HCT116 (cell line): ENCODE data around the gene CSGALNACT2. TPM values are rescaled to one million over a fixed set of nuclear protein-coding genes. Genes with fewer than 3 reads are reported as not detected.

ENCODE experiments used
- ATAC-seq: fragments of 200-7000 bp; cut with Tn5 transposase; 2 replicates; pipeline ENCODE4 v1.9.1; 2020; ENCODE audit warnings: mild to moderate bottlenecking, moderate library complexity
- BruUV-seq: library from RNA; stranded (reverse); fragments of 400-500 nt; replicated peaks from 2 replicates; lab custom pipeline; 2021; lab: Mats Ljungman, UMichigan
- CTCF ChIA-PET: fragments of 300-600 bp; sonication (Branson Sonifier 250); formaldehyde crosslinking; loops from one replicate; lab custom pipeline; 2021; ENCODE audit warnings: antibody characterized with exemption; lab: Charles Lee
- POLR2A ChIA-PET: fragments of 300-600, 350-600 bp; sonication (Branson Sonifier 250); formaldehyde crosslinking; loops from one replicate; lab custom pipeline; 2021; ENCODE audit warnings: antibody characterized with exemption; lab: Charles Lee
- RAD21 ChIA-PET, 2 experiments: fragments of 300-600 bp; sonication (Branson Sonifier 250); formaldehyde crosslinking; loops; one replicate each; lab custom pipeline; 2023; ENCODE audit warnings: low total read pairs in 2 of 2; ENCODE audit not compliant: uncharacterized antibody in 2 of 2, unreplicated experiment in 2 of 2, low non-redundant PET in 1 of 2; lab: Charles Lee
- DNase-seq: peaks from one replicate; pipeline ENCODE4 v3.0.0-alpha.2; 2010; ENCODE audit warnings: low read depth, low spot score
- H2AFZ ChIP-seq: fragments of 200-600 bp; shearing (Covaris generic), sonication (generic); 2 replicates; pipeline ENCODE4 v1.6.1; 2017; ENCODE audit warnings: low read depth, mixed run types, mixed read lengths, antibody characterized with exemption, low read length; ENCODE audit not compliant: poor library complexity, severe bottlenecking
- H3K27ac ChIP-seq: 2 replicates; pipeline ENCODE4 v1.5.1; 2012; ENCODE audit warnings: low read depth, low read length
- H3K27me3 ChIP-seq: fragments of 200-600 bp; sonication (generic); 2 replicates; pipeline ENCODE4 v1.6.1; 2016; ENCODE audit warnings: mixed run types, low read length, mixed read lengths; ENCODE audit not compliant: insufficient read depth
- H3K36me3 ChIP-seq, 2 experiments: fragments of 200-500 bp in 1 of 2; fragments of 200-600 bp in 1 of 2; sonication (Bioruptor generic) in 1 of 2; sonication (generic) in 1 of 2; 2 replicates each; pipeline versions ENCODE4 v1.5.1 to v1.6.1; 2014 to 2016; ENCODE audit warnings: low read length in 2 of 2, inconsistent platforms in 1 of 2, mixed read lengths in 1 of 2, mixed run types in 1 of 2; ENCODE audit not compliant: insufficient read depth in 2 of 2, control insufficient read depth in 1 of 2
- H3K4me1 ChIP-seq, 2 experiments: fragments of 200-600 bp in 1 of 2; sonication (generic) in 1 of 2; 2 replicates each; pipeline versions ENCODE4 v1.5.1 to v1.6.1; 2012 to 2017; ENCODE audit warnings: low read length in 2 of 2, inconsistent platforms in 1 of 2, mild to moderate bottlenecking in 1 of 2, mixed read lengths in 1 of 2, mixed run types in 1 of 2, moderate library complexity in 1 of 2; ENCODE audit not compliant: insufficient read depth in 2 of 2, control insufficient read depth in 1 of 2
- H3K4me2 ChIP-seq: fragments of 200-600 bp; sonication (generic); 2 replicates; pipeline ENCODE4 v1.6.1; 2017; ENCODE audit warnings: mixed run types, low read length, mixed read lengths
- H3K4me3 ChIP-seq, 2 experiments: fragments of 200-600 bp in 1 of 2; sonication (generic) in 1 of 2; replicated peaks in 1 of 2; 2 replicates each; pipeline ENCODE4 v1.5.1; 2011 to 2016; ENCODE audit warnings: low read length in 2 of 2, control low read depth in 1 of 2, low read depth in 1 of 2, mild to moderate bottlenecking in 1 of 2, mixed read lengths in 1 of 2, mixed run types in 1 of 2
- H3K79me2 ChIP-seq: fragments of 200-600 bp; sonication (generic); 2 replicates; pipeline ENCODE4 v1.6.1; 2017; ENCODE audit warnings: mild to moderate bottlenecking, mixed run types, low read length, moderate library complexity, mixed read lengths; ENCODE audit not compliant: insufficient read depth
- H3K9ac ChIP-seq: fragments of 200-600 bp; sonication (generic); 2 replicates; pipeline ENCODE4 v1.6.1; 2016; ENCODE audit warnings: low read length, mixed read lengths
- H3K9me2 ChIP-seq: fragments of 200-600 bp; sonication (generic), shearing (Covaris generic); 2 replicates; pipeline ENCODE4 v1.6.1; 2017; ENCODE audit warnings: mixed run types, mild to moderate bottlenecking, moderate library complexity; ENCODE audit not compliant: insufficient read depth
- H3K9me3 ChIP-seq, 2 experiments: fragments of 200-500 bp in 1 of 2; fragments of 200-600 bp in 1 of 2; sonication (Bioruptor generic) in 1 of 2; sonication (generic) in 1 of 2; 2 replicates each; pipeline ENCODE4 v1.6.1; 2014 to 2017; ENCODE audit warnings: low read length in 2 of 2, mixed read lengths in 2 of 2, inconsistent platforms in 1 of 2, low read depth in 1 of 2, mild to moderate bottlenecking in 1 of 2, mixed run types in 1 of 2, moderate library complexity in 1 of 2; ENCODE audit not compliant: control insufficient read depth in 1 of 2, insufficient read depth in 1 of 2
- H4K20me1 ChIP-seq: fragments of 200-600 bp; sonication (generic), shearing (Covaris generic); 2 replicates; pipeline ENCODE4 v1.6.1; 2017; ENCODE audit warnings: mixed run types, mild to moderate bottlenecking, moderate library complexity; ENCODE audit not compliant: insufficient read depth
- CBX3 ChIP-seq: IDR thresholded peaks from 2 replicates; pipeline ENCODE4 v1.6.1; 2012; ENCODE audit warnings: low read depth
- CEBPB ChIP-seq: IDR thresholded peaks from 2 replicates; pipeline ENCODE4 v1.6.1; 2012; ENCODE audit warnings: low read depth
- FOSL1 ChIP-seq: IDR thresholded peaks from 2 replicates; pipeline ENCODE4 v1.6.1; 2012; ENCODE audit warnings: low read depth
- JUND ChIP-seq: IDR thresholded peaks from 2 replicates; pipeline ENCODE4 v1.6.1; 2012
- POLR2AphosphoS5 ChIP-seq: IDR thresholded peaks from 2 replicates; pipeline ENCODE4 v1.6.1; 2011; ENCODE audit warnings: mild to moderate bottlenecking, low read depth, low read length, moderate library complexity
- RAD21 ChIP-seq: IDR thresholded peaks from 2 replicates; pipeline ENCODE4 v1.6.1; 2012; ENCODE audit warnings: low read depth, mild to moderate bottlenecking
- REST ChIP-seq: IDR thresholded peaks from 2 replicates; pipeline ENCODE4 v1.6.1; 2012; ENCODE audit warnings: low read depth
- SP1 ChIP-seq: IDR thresholded peaks from 2 replicates; pipeline ENCODE4 v1.6.1; 2012; ENCODE audit warnings: low read depth
- SRF ChIP-seq: IDR thresholded peaks from 2 replicates; pipeline ENCODE4 v1.6.1; 2012; ENCODE audit warnings: low read depth
- TCF7L2 ChIP-seq: IDR thresholded peaks from 2 replicates; pipeline ENCODE4 v1.7.0; 2011; ENCODE audit warnings: borderline replicate concordance, inconsistent platforms; ENCODE audit not compliant: insufficient read depth, insufficient read length; ENCODE audit errors: extremely low read depth
- ZBTB33 ChIP-seq: IDR thresholded peaks from 2 replicates; pipeline ENCODE4 v1.6.1; 2011; ENCODE audit warnings: mild to moderate bottlenecking, low read length, moderate library complexity; ENCODE audit not compliant: insufficient replicate concordance; ENCODE audit errors: extremely low read depth
- ZNF274 ChIP-seq: fragments of 200-500 bp; sonication (Bioruptor generic); IDR thresholded peaks from 2 replicates; pipeline ENCODE4 v1.6.1; 2014; ENCODE audit warnings: mild to moderate bottlenecking, low read depth, low read length, inconsistent platforms
- intact Hi-C: fragments of 100-400 bp; cut with micrococcal nuclease; formaldehyde crosslinking; loops from 2 replicates; pipeline ENCODE4 v1.10.0; 2022
- total RNA-seq: library from RNA; stranded (reverse); gene quantifications from one replicate; pipeline ENCODE4 v1.2.1, GENCODE V29; 2021; ENCODE audit not compliant: unreplicated experiment

The CSGALNACT2 gene
- total RNA-seq, 1 experiment from 2014 or later: 9.9 TPM

DNA sequence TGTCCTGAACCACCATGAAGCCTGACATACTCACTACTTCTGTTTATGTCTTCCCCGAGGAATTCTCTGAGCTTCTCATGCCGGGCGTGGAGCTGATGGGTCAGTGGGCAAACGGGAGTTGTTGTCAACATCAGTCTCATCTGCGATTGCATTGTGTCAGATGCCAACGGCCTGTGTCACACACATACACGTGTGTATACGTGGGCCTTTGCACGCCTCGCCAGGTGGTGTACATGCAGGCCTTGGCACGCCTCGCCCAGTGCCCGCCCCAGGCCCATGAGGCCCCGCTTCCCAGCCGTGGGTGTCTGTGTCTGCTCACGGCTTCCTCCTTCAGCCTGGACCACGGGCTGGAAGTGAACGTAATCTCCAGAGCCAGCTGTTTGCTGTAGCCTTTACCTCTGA is 7.5 kb upstream of the CSGALNACT2 start:
- Histone ChIP-seq H3K4me3 (no peak overlapping the region), H2AFZ (no peak overlapping the region), H3K9ac (no peak overlapping the region), H3K9me3 (no peaks in the 10 kb centered on the region), H3K4me1 (peaks cover 10 to 14% of the 10 kb centered on the region in 2 experiments), H3K27ac (no peak overlapping the region), H4K20me1 (no peaks in the 10 kb centered on the region), H3K36me3 (no peaks in the 10 kb centered on the region), H3K27me3 (no peaks in the 10 kb centered on the region), H3K9me2 (no peaks in the 10 kb centered on the region), H3K4me2 (no peak overlapping the region), H3K79me2 (no peaks in the 10 kb centered on the region)
- ChIA-PET CTCF (no interaction called here), RAD21 (no interaction called here), POLR2A (no interaction called here)
- no TSS peak for BruUV-seq
- intact Hi-C loops: no loop called here
- DNase-seq (no peak), ATAC-seq (no peak)
- TF ChIP-seq POLR2AphosphoS5 (no peak), FOSL1 (no peak), JUND (no peak), SP1 (no peak), CEBPB (no peak), ZNF274 (no peak), CBX3 (no peak), TCF7L2 (no peak), SRF (no peak), REST (no peak), ZBTB33 (no peak), RAD21 (no peak)
